Hindlimb muscle (tissue), 1 donor: ENCODE results near the gene CSAG2. TPM values are rescaled to one million over a fixed set of nuclear protein-coding genes. Genes with fewer than 3 reads are reported as not detected.
"Not testable (repeated sequence)": the region's sequence is repeated elsewhere in the genome, so short reads cannot be mapped to it uniquely, and the experiment has no call there.

Source experiments
- DNase-seq: peaks from one replicate; pipeline ENCODE4 v3.0.0-alpha.2; 2013
- polyA plus RNA-seq: library from polyadenylated mRNA; unstranded; fragments of 120-200 nt; gene quantifications from one replicate; pipeline ENCODE4 v1.2.1, GENCODE V29; 2013; ENCODE audit not compliant: insufficient read length

CSAG2 gene
- not detected for polyA plus RNA-seq

GRCh38 chrX:152709173-152709572 is at the start of gene CSAG2:
TSS of gene CSAG2 (minus strand) at chrX:152709273. CDS start at chrX:152709112, 161 bp downstream.
- not testable (repeated sequence) for DNase-seq

GRCh38 chrX:152754871-152755270 is 45.8 kb upstream of the CSAG2 start:
- not testable (repeated sequence) for DNase-seq

GRCh38 chrX:152753686-152754650 is 44.9 kb upstream of the CSAG2 start, which contains the start of gene MAGEA2:
TSS of gene MAGEA2 (minus strand) at chrX:152753842. CDS start at chrX:152751363, 2,479 bp downstream.
- not testable (repeated sequence) for DNase-seq

- no peak for DNase-seq
These were observed 29.5 kb upstream of the CSAG2 start for GRCh38 chrX:152738560-152738959.

GRCh38 chrX:152736528-152736927 is 27.5 kb upstream of the CSAG2 start:
- DNase-seq: not testable (repeated sequence)

GRCh38 chrX:152735860-152736511 is 26.9 kb upstream of the CSAG2 start:
- DNase-seq: no peak

GRCh38 chrX:152735101-152735500 is 26.0 kb upstream of the CSAG2 start:
- DNase-seq: no peak

- not testable (repeated sequence) for DNase-seq
These were observed 25.2 kb upstream of the CSAG2 start for GRCh38 chrX:152734143-152734858.

- DNase-seq: no peak
These were observed 24.3 kb upstream of the CSAG2 start, which contains the start of the genes CSAG1 and MAGEA12 for GRCh38 chrX:152733261-152733975. TSS of gene CSAG1 (minus strand) at chrX:152733721. CDS start at chrX:152732460, 1,261 bp downstream. TSS of gene MAGEA12 (plus strand) at chrX:152733757. CDS start at chrX:152736162, 2,405 bp downstream.

- DNase-seq: no peak
These were observed 16.3 kb upstream of the CSAG2 start for GRCh38 chrX:152725409-152725808.

- DNase-seq: not testable (repeated sequence)
These were observed 5.0 kb upstream of the CSAG2 start, which contains the start of gene MAGEA2B for GRCh38 chrX:152713815-152714787. TSS of gene MAGEA2B (plus strand) at chrX:152714628. CDS start at chrX:152717107, 2,479 bp downstream.

GRCh38 chrX:152713195-152713594 is 4.1 kb upstream of the CSAG2 start:
- DNase-seq: not testable (repeated sequence)

GRCh38 chrX:152706500-152706899 is 2.6 kb downstream of the CSAG2 start:
- not testable (repeated sequence) for DNase-seq

GRCh38 chrX:152700390-152700789 is 8.7 kb downstream of the CSAG2 start:
- not testable (repeated sequence) for DNase-seq

- DNase-seq: not testable (repeated sequence)
These were observed 10.8 kb downstream of the CSAG2 start, which contains the start of gene MAGEA3 for GRCh38 chrX:152697952-152698931. TSS of gene MAGEA3 (plus strand) at chrX:152698794. CDS start at chrX:152700833, 2,039 bp downstream.

- DNase-seq: not testable (repeated sequence)
These were observed 28.1 kb downstream of the CSAG2 start for GRCh38 chrX:152681012-152681411.

GRCh38 chrX:152674652-152675051 is 34.4 kb downstream of the CSAG2 start:
- DNase-seq: not testable (repeated sequence)

GRCh38 chrX:152674135-152674534 is 34.9 kb downstream of the CSAG2 start:
- DNase-seq: no peak

- no peak for DNase-seq
These were observed 46.0 kb downstream of the CSAG2 start for GRCh38 chrX:152663086-152663485.
